ENCODE data around the gene PLCD1.

Gene PLCD1

GRCh38 chr3:37964146-37964545, 65.3 kb downstream of the PLCD1 start:
- DNase-seq (ENCODE audit: low read depth) = no peak

GRCh38 chr3:37963635-37964034, 65.8 kb downstream of the PLCD1 start:
- no peak for DNase-seq (ENCODE audit: low read depth)

- DNase-seq (ENCODE audit: low read depth) = peak; percentile 78
Measured at GRCh38 chr3:37963016-37963415, 66.4 kb downstream of the PLCD1 start.

- DNase-seq (ENCODE audit: low read depth) = peak; percentile 34
Measured at GRCh38 chr3:37961622-37962431, 67.6 kb downstream of the PLCD1 start.

- DNase-seq (ENCODE audit: low read depth) = no peak
Measured at GRCh38 chr3:37957539-37957936, 71.9 kb downstream of the PLCD1 start.

Measured in EH (cell line).